Vagina (tissue), 2 donors: ENCODE measurements around the gene SFXN1. TPM values are rescaled to one million over a fixed set of nuclear protein-coding genes. Genes with fewer than 3 reads are reported as not detected.

ENCODE experiments used
- DNase-seq, 2 donors: peaks; one replicate each; pipeline ENCODE4 v3.0.0-alpha.2; 2017; ENCODE audit errors: extremely low spot score in 2 of 2
- H3K27ac ChIP-seq: fragments of 200-600 bp; sonication (generic); one replicate; pipeline ENCODE4 v1.5.1; 2019
- H3K27me3 ChIP-seq: fragments of 200-600 bp; sonication (generic); one replicate; pipeline ENCODE4 v1.5.1; 2019
- H3K36me3 ChIP-seq, 2 donors: fragments of 200-600 bp; sonication (generic); one replicate each; pipeline ENCODE4 v1.5.1; 2017 to 2019
- H3K4me1 ChIP-seq: fragments of 200-600 bp; sonication (generic); one replicate; pipeline ENCODE4 v1.5.1; 2019
- H3K4me3 ChIP-seq, 2 donors: fragments of 200-600 bp; sonication (generic); 1 replicate in 1 of 2; 2 replicates in 1 of 2; pipeline ENCODE4 v1.5.1; 2016 to 2019
- H3K9me3 ChIP-seq: fragments of 200-600 bp; sonication (generic); one replicate; pipeline ENCODE4 v1.5.1; 2019
- CTCF ChIP-seq, 3 experiments: fragments of 450-650 bp in 2 of 3; fragments of 200-600 bp in 1 of 3; sonication (generic) in 1 of 3; IDR thresholded peaks; one replicate each; pipeline ENCODE4 v1.5.1; 2017 to 2019; ENCODE audit warnings: antibody characterized with exemption in 3 of 3, mild to moderate bottlenecking in 2 of 3, moderate library complexity in 2 of 3
- POLR2A ChIP-seq, 2 donors: fragments of 450-650 bp; IDR thresholded peaks; one replicate each; pipeline ENCODE4 v1.6.1; 2017; ENCODE audit warnings: antibody characterized with exemption in 2 of 2, mild to moderate bottlenecking in 2 of 2, moderate library complexity in 2 of 2
- POLR2AphosphoS5 ChIP-seq, 2 donors: sonication (generic); formaldehyde crosslinking; IDR thresholded peaks; one replicate each; pipeline ENCODE4 v1.9.0; 2017; ENCODE audit warnings: antibody characterized with exemption in 2 of 2, mild to moderate bottlenecking in 2 of 2, low read depth in 1 of 2; ENCODE audit not compliant: insufficient read depth in 1 of 2
- intact Hi-C: fragments of 100-400 bp; cut with DNase I; formaldehyde crosslinking; loops from one replicate; pipeline ENCODE4 v1.15.1; 2023
- total RNA-seq: library from RNA; depleted of rRNA; stranded (reverse); fragments of >200 nt; gene quantifications from one replicate; pipeline ENCODE4 v1.2.3, GENCODE V29; 2016

The SFXN1 gene
- total RNA-seq, 1 donor from 2014 or later = 88.6 TPM

- no peak for TF ChIP-seq POLR2A (IDR thresholded peaks at IDR 0.05)
- TF ChIP-seq CTCF (IDR thresholded peaks at IDR 0.05) = no peak
- TF ChIP-seq POLR2AphosphoS5 (IDR thresholded peaks at IDR 0.05; ENCODE audit: insufficient read depth in 1 of 2, low read depth in 1 of 2) = no peak
- intact Hi-C loops = no loop called here
- H3K4me3 ChIP-seq = no peak overlapping the region
- no peak overlapping the region for H3K27ac ChIP-seq
- no peaks in the 10 kb centered on the region for H3K9me3 ChIP-seq
- no peaks in the 10 kb centered on the region for H3K4me1 ChIP-seq
- no peaks in the 10 kb centered on the region for H3K36me3 ChIP-seq
- H3K27me3 ChIP-seq = no peaks in the 10 kb centered on the region
- no peak for DNase-seq
Measured at GRCh38 chr5:175572886-175573285, 94.5 kb downstream of the SFXN1 start.

GRCh38 chr5:175573493-175574269 lies 95.3 kb downstream of the SFXN1 start:
- H3K4me1 ChIP-seq = no peaks in the 10 kb centered on the region
- no peaks in the 10 kb centered on the region for H3K36me3 ChIP-seq
- no peak overlapping the region for H3K4me3 ChIP-seq
- no peaks in the 10 kb centered on the region for H3K27me3 ChIP-seq
- intact Hi-C loops = no loop called here
- no peaks in the 10 kb centered on the region for H3K9me3 ChIP-seq
- DNase-seq = no peak
- H3K27ac ChIP-seq = no peak overlapping the region
- no peak for TF ChIP-seq POLR2AphosphoS5 (IDR thresholded peaks at IDR 0.05; ENCODE audit: insufficient read depth in 1 of 2, low read depth in 1 of 2)
- TF ChIP-seq CTCF (IDR thresholded peaks at IDR 0.05) = no peak

- no peaks in the 10 kb centered on the region for H3K36me3 ChIP-seq
- no peak for DNase-seq
- H3K27ac ChIP-seq = no peak overlapping the region
- H3K9me3 ChIP-seq = no peaks in the 10 kb centered on the region
- H3K4me3 ChIP-seq = no peak overlapping the region
- intact Hi-C loops = no loop called here
- H3K4me1 ChIP-seq = no peaks in the 10 kb centered on the region
- no peaks in the 10 kb centered on the region for H3K27me3 ChIP-seq
- TF ChIP-seq CTCF (IDR thresholded peaks at IDR 0.05) = no peak
- no peak for TF ChIP-seq POLR2AphosphoS5 (IDR thresholded peaks at IDR 0.05; ENCODE audit: insufficient read depth in 1 of 2, low read depth in 1 of 2)
- TF ChIP-seq POLR2A (IDR thresholded peaks at IDR 0.05) = no peak
Measured at GRCh38 chr5:175575301-175575700, 96.9 kb downstream of the SFXN1 start.

- TF ChIP-seq CTCF (IDR thresholded peaks at IDR 0.05) (no peak), POLR2A (IDR thresholded peaks at IDR 0.05) (no peak), POLR2AphosphoS5 (IDR thresholded peaks at IDR 0.05; ENCODE audit: insufficient read depth in 1 of 2, low read depth in 1 of 2) (no peak)
- DNase-seq = no peak
- intact Hi-C loops = no loop called here
- Histone ChIP-seq H3K4me1 (no peaks in the 10 kb centered on the region), H3K27me3 (no peaks in the 10 kb centered on the region), H3K9me3 (no peaks in the 10 kb centered on the region), H3K27ac (no peak overlapping the region), H3K36me3 (no peaks in the 10 kb centered on the region), H3K4me3 (no peak overlapping the region)
Measured at GRCh38 chr5:175576096-175576495, 97.7 kb downstream of the SFXN1 start.

GRCh38 chr5:175576591-175576990 lies 98.2 kb downstream of the SFXN1 start:
- no peaks in the 10 kb centered on the region for H3K9me3 ChIP-seq
- H3K27ac ChIP-seq = no peak overlapping the region
- intact Hi-C loops = no loop called here
- no peaks in the 10 kb centered on the region for H3K36me3 ChIP-seq
- DNase-seq = no peak
- H3K4me3 ChIP-seq = no peak overlapping the region
- H3K4me1 ChIP-seq = no peaks in the 10 kb centered on the region
- TF ChIP-seq POLR2A (IDR thresholded peaks at IDR 0.05) = no peak
- no peak for TF ChIP-seq POLR2AphosphoS5 (IDR thresholded peaks at IDR 0.05; ENCODE audit: insufficient read depth in 1 of 2, low read depth in 1 of 2)
- no peak for TF ChIP-seq CTCF (IDR thresholded peaks at IDR 0.05)
- no peaks in the 10 kb centered on the region for H3K27me3 ChIP-seq
